HG02852 (cell line): ENCODE measurements around the gene PKIG.
"Not testable (repeated sequence)": the region's sequence is repeated elsewhere in the genome, so short reads cannot be mapped to it uniquely, and the experiment has no call there.

Experiments
- ATAC-seq: cut with Tn5 transposase; IDR thresholded peaks from one replicate; pipeline ENCODE4 v1.9.1; 2021; ENCODE audit warnings: mild to moderate bottlenecking, moderate library complexity; ENCODE audit not compliant: unreplicated experiment

Gene PKIG

GRCh38 chr20:44582311-44583025 lies at the start of gene PKIG:
Gene PKIG, plus strand, starts transcription at chr20:44582579. Its CDS starts 31,978 bp downstream, at chr20:44614557.
- ATAC-seq: no peak

GRCh38 chr20:44532981-44533331 lies 49.4 kb upstream of the PKIG start:
- no peak for ATAC-seq

- no peak for ATAC-seq
These were observed 48.5 kb upstream of the PKIG start for GRCh38 chr20:44533928-44534327.

GRCh38 chr20:44536175-44536574 lies 46.2 kb upstream of the PKIG start:
- no peak for ATAC-seq

- no peak for ATAC-seq
These were observed 44.4 kb upstream of the PKIG start for GRCh38 chr20:44537993-44538392.

- no peak for ATAC-seq
These were observed 41.5 kb upstream of the PKIG start for GRCh38 chr20:44540834-44541233.

GRCh38 chr20:44541992-44542391 lies 40.4 kb upstream of the PKIG start:
- ATAC-seq: no peak

- ATAC-seq: no peak
These were observed 39.5 kb upstream of the PKIG start for GRCh38 chr20:44542890-44543289.

- no peak for ATAC-seq
These were observed 39.0 kb upstream of the PKIG start for GRCh38 chr20:44543358-44543757.

- ATAC-seq: no peak
These were observed 38.1 kb upstream of the PKIG start for GRCh38 chr20:44544263-44544662.

- no peak for ATAC-seq
These were observed 35.0 kb upstream of the PKIG start for GRCh38 chr20:44547419-44547818.

- ATAC-seq: no peak
These were observed 33.3 kb upstream of the PKIG start for GRCh38 chr20:44549123-44549522.

- ATAC-seq: no peak
These were observed 30.3 kb upstream of the PKIG start for GRCh38 chr20:44552050-44552449.

GRCh38 chr20:44552568-44552949 lies 29.8 kb upstream of the PKIG start:
- no peak for ATAC-seq

- ATAC-seq: no peak
These were observed 29.1 kb upstream of the PKIG start for GRCh38 chr20:44552950-44553908.

GRCh38 chr20:44559302-44559701 lies 23.1 kb upstream of the PKIG start:
- no peak for ATAC-seq

GRCh38 chr20:44560229-44560628 lies 22.1 kb upstream of the PKIG start:
- ATAC-seq: no peak

GRCh38 chr20:44560818-44561217 lies 21.6 kb upstream of the PKIG start:
- not testable (repeated sequence) for ATAC-seq

- ATAC-seq: no peak
These were observed 20.5 kb upstream of the PKIG start for GRCh38 chr20:44561876-44562275.

GRCh38 chr20:44566018-44566417 lies 16.4 kb upstream of the PKIG start:
- ATAC-seq: no peak

- no peak for ATAC-seq
These were observed 15.6 kb upstream of the PKIG start for GRCh38 chr20:44566811-44567210.

GRCh38 chr20:44570367-44570766 lies 12.0 kb upstream of the PKIG start:
- ATAC-seq: no peak
